SK-N-SH treated with all-trans-retinoic acid at 6 μM for 48 hours (cell line): ENCODE results near the gene SLC30A1.

Experiments
- ATAC-seq: fragments of 200-7000 bp; cut with Tn5 transposase; 3 replicates; pipeline ENCODE4 v1.9.1; 2020; ENCODE audit warnings: mild to moderate bottlenecking, moderate library complexity
- ARNTL ChIP-seq: fragments of 450-650 bp; formaldehyde crosslinking; IDR thresholded peaks from 2 replicates; pipeline ENCODE4 v1.5.0; 2020; ENCODE audit warnings: low read depth, mild to moderate bottlenecking, moderate library complexity, borderline replicate concordance
- BACH2 ChIP-seq: fragments of 250-450 bp; sonication (Bioruptor Pico); IDR thresholded peaks from 2 replicates; pipeline ENCODE4 v1.9.0; 2021; ENCODE audit warnings: mild to moderate bottlenecking, borderline replicate concordance
- CSDC2 ChIP-seq: fragments of 250-450 bp; sonication (Bioruptor Pico); IDR thresholded peaks from 2 replicates; pipeline ENCODE4 v1.5.0; 2020; ENCODE audit warnings: mild to moderate bottlenecking, moderate library complexity
- ESRRG ChIP-seq: fragments of 250-450 bp; sonication (Bioruptor Pico); IDR thresholded peaks from 2 replicates; pipeline ENCODE4 v1.6.1; 2021; ENCODE audit warnings: mild to moderate bottlenecking
- ISL1 ChIP-seq: fragments of 250-450 bp; sonication (Bioruptor Pico); IDR thresholded peaks from 2 replicates; pipeline ENCODE4 v2.1.2; 2022; ENCODE audit warnings: mild to moderate bottlenecking, moderate library complexity
- OSR1 ChIP-seq: fragments of 250-450 bp; sonication (Bioruptor Pico); IDR thresholded peaks from 2 replicates; pipeline ENCODE4 v1.8.0; 2022; ENCODE audit warnings: moderate library complexity, mild to moderate bottlenecking, inconsistent platforms
- PPARA ChIP-seq: fragments of 250-450 bp; sonication (Bioruptor Pico); IDR thresholded peaks from 2 replicates; pipeline ENCODE4 v1.5.0; 2020; ENCODE audit warnings: mild to moderate bottlenecking, borderline replicate concordance
- RARB ChIP-seq: fragments of 250-450 bp; sonication (Bioruptor Pico); IDR thresholded peaks from 2 replicates; pipeline ENCODE4 v1.8.0; 2021; ENCODE audit warnings: mild to moderate bottlenecking, moderate library complexity
- SNAI2 ChIP-seq: fragments of 250-450 bp; sonication (Bioruptor Pico); IDR thresholded peaks from 2 replicates; pipeline ENCODE4 v1.5.0; 2020; ENCODE audit warnings: mild to moderate bottlenecking, moderate library complexity
- TCF4 ChIP-seq: fragments of 250-450 bp; sonication (Bioruptor Pico); IDR thresholded peaks from 2 replicates; pipeline ENCODE4 v1.8.0; 2021; ENCODE audit warnings: mild to moderate bottlenecking, moderate library complexity, borderline replicate concordance
- TOX ChIP-seq: fragments of 250-450 bp; sonication (Bioruptor Pico); IDR thresholded peaks from 2 replicates; pipeline ENCODE4 v1.8.0; 2021; ENCODE audit warnings: mild to moderate bottlenecking, moderate library complexity, borderline replicate concordance
- ZC3H10 ChIP-seq: fragments of 250-450 bp; sonication (Bioruptor Pico); IDR thresholded peaks from 2 replicates; pipeline ENCODE4 v1.5.1; 2021; ENCODE audit warnings: mild to moderate bottlenecking, moderate library complexity
- ZFP3 ChIP-seq: fragments of 250-450 bp; sonication (Bioruptor Pico); IDR thresholded peaks from 2 replicates; pipeline ENCODE4 v1.5.0; 2020; ENCODE audit warnings: mild to moderate bottlenecking, moderate library complexity
- ZFP30 ChIP-seq: fragments of 450-650 bp; formaldehyde crosslinking; IDR thresholded peaks from 2 replicates; pipeline ENCODE4 v1.5.0; 2022; ENCODE audit warnings: mild to moderate bottlenecking, moderate library complexity
- ZNF565 ChIP-seq: fragments of 450-650 bp; formaldehyde crosslinking; conservative IDR thresholded peaks from 2 replicates; pipeline ENCODE4 v1.5.0; 2020; ENCODE audit warnings: low read depth, mild to moderate bottlenecking, moderate library complexity
- ZNF70 ChIP-seq: fragments of 450-650 bp; formaldehyde crosslinking; IDR thresholded peaks from 2 replicates; pipeline ENCODE4 v1.5.0; 2020; ENCODE audit warnings: mild to moderate bottlenecking, moderate library complexity
- ZNF8 ChIP-seq: fragments of 450-650 bp; formaldehyde crosslinking; IDR thresholded peaks from 2 replicates; pipeline ENCODE4 v1.5.0; 2020; ENCODE audit warnings: mild to moderate bottlenecking, moderate library complexity
- TF ChIP-seq, protein P1 (sequence below): fragments of 250-450 bp; sonication (Bioruptor Pico); IDR thresholded peaks from 2 replicates; pipeline ENCODE4 v1.8.0; 2021; ENCODE audit warnings: low read depth, mild to moderate bottlenecking, moderate library complexity, borderline replicate concordance
- TF ChIP-seq, protein P2 (sequence below): fragments of 250-450 bp; sonication (Bioruptor Pico); IDR thresholded peaks from 2 replicates; pipeline ENCODE4 v1.5.1; 2020; ENCODE audit warnings: low read depth, mild to moderate bottlenecking, moderate library complexity
- TF ChIP-seq, protein P3 (sequence below): fragments of 250-450 bp; sonication (Bioruptor Pico); IDR thresholded peaks from 2 replicates; pipeline ENCODE4 v1.5.0; 2020; ENCODE audit warnings: mild to moderate bottlenecking, moderate library complexity
- TF ChIP-seq, protein P4 (sequence below): fragments of 250-450 bp; sonication (Bioruptor Pico); IDR thresholded peaks from 2 replicates; pipeline ENCODE4 v1.8.0; 2020; ENCODE audit warnings: mild to moderate bottlenecking, moderate library complexity, borderline replicate concordance

Gene SLC30A1

DNA sequence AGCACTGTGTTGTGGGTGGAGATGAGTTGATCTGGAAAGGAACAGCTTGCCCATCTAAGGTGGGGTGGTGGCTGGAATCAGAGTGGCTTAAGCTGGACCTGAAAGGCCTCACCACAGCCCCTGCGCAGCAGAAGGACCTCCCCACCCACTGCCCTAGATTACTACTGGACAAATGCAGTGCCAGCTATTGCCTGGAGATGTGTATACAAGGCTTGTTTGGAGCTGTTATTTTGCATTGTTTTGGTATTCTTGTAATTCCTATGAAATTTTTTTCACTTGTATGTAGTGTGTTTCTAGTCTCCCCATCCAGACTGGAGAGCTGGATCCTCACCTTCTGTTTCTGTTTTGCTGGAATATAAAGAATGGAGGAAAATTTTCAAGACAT, 1.3 kb upstream of the SLC30A1 start:
- ATAC-seq = no peak

DNA sequence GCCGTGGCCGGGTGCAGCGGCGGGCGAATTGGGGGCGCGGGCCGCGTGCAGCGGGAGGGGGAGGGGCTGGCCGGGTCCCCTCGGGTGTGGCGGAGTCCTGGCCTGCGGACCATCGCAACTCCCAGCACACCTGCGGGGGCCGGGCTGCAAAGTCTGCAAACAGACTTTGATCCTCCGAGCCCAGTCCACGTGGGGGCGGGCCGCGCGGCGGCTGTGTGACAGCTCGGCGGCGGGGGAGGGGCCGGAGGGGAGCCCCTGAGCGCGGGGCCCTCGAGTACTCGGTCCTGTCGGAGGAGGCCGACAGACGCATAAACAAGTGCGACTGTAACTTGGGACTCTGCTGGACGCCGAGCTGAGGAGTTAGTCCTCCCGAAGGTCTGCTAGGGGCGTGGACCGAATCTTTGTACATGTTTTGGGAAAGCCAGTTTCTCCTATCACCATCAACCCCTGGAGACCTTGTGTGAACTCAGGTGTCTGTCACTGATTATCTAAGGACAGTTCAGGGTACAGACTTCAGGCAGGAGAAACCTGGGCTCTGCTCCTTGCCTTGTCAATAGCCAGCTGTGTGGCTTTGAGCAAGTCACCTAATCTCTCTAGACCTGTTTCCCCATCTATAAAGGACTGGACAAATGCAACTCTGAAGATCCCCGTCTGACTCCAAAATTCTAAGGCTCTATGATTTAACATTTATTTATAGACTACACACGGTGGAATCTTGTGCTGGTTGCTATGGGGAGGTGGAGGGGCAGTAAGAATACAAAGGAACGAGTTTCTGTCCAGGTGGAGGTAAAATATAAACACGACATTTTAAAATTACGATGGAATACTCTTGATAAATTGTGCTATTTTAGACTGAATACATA, 710 bp upstream of the SLC30A1 start:
- peak; percentile 40 for ATAC-seq
- TF ChIP-seq CSDC2 (no peak), ZNF70 (CRISPR knock-in tag) (no peak), OSR1 (CRISPR knock-in tag) (no peak), ARNTL (CRISPR knock-in tag) (no peak), ZFP30 (no peak), PPARA (no peak), RARB (CRISPR knock-in tag) (no peak), ESRRG (CRISPR knock-in tag) (no peak), ZNF565 (CRISPR knock-in tag) (no peak), TOX (CRISPR knock-in tag) (no peak), ISL1 (no peak), ZNF8 (CRISPR knock-in tag) (no peak), SNAI2 (CRISPR knock-in tag) (no peak)
- TF ChIP-seq, protein P1, sequence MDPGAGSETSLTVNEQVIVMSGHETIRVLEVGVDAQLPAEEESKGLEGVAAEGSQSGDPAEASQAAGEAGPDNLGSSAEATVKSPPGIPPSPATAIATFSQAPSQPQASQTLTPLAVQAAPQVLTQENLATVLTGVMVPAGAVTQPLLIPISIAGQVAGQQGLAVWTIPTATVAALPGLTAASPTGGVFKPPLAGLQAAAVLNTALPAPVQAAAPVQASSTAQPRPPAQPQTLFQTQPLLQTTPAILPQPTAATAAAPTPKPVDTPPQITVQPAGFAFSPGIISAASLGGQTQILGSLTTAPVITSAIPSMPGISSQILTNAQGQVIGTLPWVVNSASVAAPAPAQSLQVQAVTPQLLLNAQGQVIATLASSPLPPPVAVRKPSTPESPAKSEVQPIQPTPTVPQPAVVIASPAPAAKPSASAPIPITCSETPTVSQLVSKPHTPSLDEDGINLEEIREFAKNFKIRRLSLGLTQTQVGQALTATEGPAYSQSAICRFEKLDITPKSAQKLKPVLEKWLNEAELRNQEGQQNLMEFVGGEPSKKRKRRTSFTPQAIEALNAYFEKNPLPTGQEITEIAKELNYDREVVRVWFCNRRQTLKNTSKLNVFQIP (CRISPR knock-in tag) = no peak
- TF ChIP-seq, protein P2, sequence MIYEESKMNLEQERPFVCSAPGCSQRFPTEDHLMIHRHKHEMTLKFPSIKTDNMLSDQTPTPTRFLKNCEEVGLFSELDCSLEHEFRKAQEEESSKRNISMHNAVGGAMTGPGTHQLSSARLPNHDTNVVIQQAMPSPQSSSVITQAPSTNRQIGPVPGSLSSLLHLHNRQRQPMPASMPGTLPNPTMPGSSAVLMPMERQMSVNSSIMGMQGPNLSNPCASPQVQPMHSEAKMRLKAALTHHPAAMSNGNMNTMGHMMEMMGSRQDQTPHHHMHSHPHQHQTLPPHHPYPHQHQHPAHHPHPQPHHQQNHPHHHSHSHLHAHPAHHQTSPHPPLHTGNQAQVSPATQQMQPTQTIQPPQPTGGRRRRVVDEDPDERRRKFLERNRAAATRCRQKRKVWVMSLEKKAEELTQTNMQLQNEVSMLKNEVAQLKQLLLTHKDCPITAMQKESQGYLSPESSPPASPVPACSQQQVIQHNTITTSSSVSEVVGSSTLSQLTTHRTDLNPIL (CRISPR knock-in tag) = no peak
- TF ChIP-seq, protein P3, sequence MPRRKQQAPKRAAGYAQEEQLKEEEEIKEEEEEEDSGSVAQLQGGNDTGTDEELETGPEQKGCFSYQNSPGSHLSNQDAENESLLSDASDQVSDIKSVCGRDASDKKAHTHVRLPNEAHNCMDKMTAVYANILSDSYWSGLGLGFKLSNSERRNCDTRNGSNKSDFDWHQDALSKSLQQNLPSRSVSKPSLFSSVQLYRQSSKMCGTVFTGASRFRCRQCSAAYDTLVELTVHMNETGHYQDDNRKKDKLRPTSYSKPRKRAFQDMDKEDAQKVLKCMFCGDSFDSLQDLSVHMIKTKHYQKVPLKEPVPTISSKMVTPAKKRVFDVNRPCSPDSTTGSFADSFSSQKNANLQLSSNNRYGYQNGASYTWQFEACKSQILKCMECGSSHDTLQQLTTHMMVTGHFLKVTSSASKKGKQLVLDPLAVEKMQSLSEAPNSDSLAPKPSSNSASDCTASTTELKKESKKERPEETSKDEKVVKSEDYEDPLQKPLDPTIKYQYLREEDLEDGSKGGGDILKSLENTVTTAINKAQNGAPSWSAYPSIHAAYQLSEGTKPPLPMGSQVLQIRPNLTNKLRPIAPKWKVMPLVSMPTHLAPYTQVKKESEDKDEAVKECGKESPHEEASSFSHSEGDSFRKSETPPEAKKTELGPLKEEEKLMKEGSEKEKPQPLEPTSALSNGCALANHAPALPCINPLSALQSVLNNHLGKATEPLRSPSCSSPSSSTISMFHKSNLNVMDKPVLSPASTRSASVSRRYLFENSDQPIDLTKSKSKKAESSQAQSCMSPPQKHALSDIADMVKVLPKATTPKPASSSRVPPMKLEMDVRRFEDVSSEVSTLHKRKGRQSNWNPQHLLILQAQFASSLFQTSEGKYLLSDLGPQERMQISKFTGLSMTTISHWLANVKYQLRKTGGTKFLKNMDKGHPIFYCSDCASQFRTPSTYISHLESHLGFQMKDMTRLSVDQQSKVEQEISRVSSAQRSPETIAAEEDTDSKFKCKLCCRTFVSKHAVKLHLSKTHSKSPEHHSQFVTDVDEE (CRISPR knock-in tag) = no peak
- TF ChIP-seq, protein P4, sequence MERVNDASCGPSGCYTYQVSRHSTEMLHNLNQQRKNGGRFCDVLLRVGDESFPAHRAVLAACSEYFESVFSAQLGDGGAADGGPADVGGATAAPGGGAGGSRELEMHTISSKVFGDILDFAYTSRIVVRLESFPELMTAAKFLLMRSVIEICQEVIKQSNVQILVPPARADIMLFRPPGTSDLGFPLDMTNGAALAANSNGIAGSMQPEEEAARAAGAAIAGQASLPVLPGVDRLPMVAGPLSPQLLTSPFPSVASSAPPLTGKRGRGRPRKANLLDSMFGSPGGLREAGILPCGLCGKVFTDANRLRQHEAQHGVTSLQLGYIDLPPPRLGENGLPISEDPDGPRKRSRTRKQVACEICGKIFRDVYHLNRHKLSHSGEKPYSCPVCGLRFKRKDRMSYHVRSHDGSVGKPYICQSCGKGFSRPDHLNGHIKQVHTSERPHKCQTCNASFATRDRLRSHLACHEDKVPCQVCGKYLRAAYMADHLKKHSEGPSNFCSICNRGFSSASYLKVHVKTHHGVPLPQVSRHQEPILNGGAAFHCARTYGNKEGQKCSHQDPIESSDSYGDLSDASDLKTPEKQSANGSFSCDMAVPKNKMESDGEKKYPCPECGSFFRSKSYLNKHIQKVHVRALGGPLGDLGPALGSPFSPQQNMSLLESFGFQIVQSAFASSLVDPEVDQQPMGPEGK = no peak

More for the DNA sequence above, 1.3 kb upstream of the SLC30A1 start:
- TF ChIP-seq, protein P3 (CRISPR knock-in tag) = no peak
- TF ChIP-seq SNAI2 (CRISPR knock-in tag) = no peak
- TF ChIP-seq, protein P1 (CRISPR knock-in tag) = no peak
- TF ChIP-seq ZFP3 (CRISPR knock-in tag) = no peak
- no peak for TF ChIP-seq ISL1
- no peak for TF ChIP-seq CSDC2
- TF ChIP-seq OSR1 (CRISPR knock-in tag) = no peak
- TF ChIP-seq TOX (CRISPR knock-in tag) = no peak
- TF ChIP-seq TCF4 (CRISPR knock-in tag) = no peak
- no peak for TF ChIP-seq ZC3H10 (CRISPR knock-in tag)
- TF ChIP-seq, protein P4 = no peak
- no peak for TF ChIP-seq ESRRG (CRISPR knock-in tag)
- TF ChIP-seq BACH2 = no peak
- TF ChIP-seq ZFP30 = no peak
